HG03066 (cell line): ENCODE data around the gene NUDT5.
A peak's percentile ranks its signal among the peaks of the same experiment; 100 is the strongest.
"Not testable (repeated sequence)": the region's sequence is repeated elsewhere in the genome, so short reads cannot be mapped to it uniquely, and the experiment has no call there.

ENCODE experiments used
- ATAC-seq: cut with Tn5 transposase; IDR thresholded peaks from one replicate; pipeline ENCODE4 v1.9.1; 2021; ENCODE audit warnings: low read depth; ENCODE audit not compliant: unreplicated experiment

The NUDT5 gene

GRCh38 chr10:12195603-12196506 is at the start of gene NUDT5, which contains the start of gene CDC123:
TSS of gene NUDT5 (minus strand) at chr10:12195891. CDS start at chr10:12186291, 9,600 bp downstream.
TSS of gene CDC123 (plus strand) at chr10:12196188. CDS start at chr10:12196246, 58 bp downstream.
- ATAC-seq, result peak; percentile 92

- no peak for ATAC-seq
Measured at GRCh38 chr10:12243864-12244620, 48.4 kb upstream of the NUDT5 start.

GRCh38 chr10:12241810-12242529 is 46.3 kb upstream of the NUDT5 start:
- ATAC-seq, result no peak

GRCh38 chr10:12238821-12239220 is 43.1 kb upstream of the NUDT5 start:
- no peak for ATAC-seq

- no peak for ATAC-seq
Measured at GRCh38 chr10:12237265-12238220, 41.9 kb upstream of the NUDT5 start.

- ATAC-seq, result no peak
Measured at GRCh38 chr10:12235796-12236195, 40.1 kb upstream of the NUDT5 start.

- ATAC-seq, result no peak
Measured at GRCh38 chr10:12235116-12235694, 39.5 kb upstream of the NUDT5 start.

- ATAC-seq, result not testable (repeated sequence)
Measured at GRCh38 chr10:12234687-12235086, 39.0 kb upstream of the NUDT5 start.

- ATAC-seq, result no peak
Measured at GRCh38 chr10:12228851-12229250, 33.2 kb upstream of the NUDT5 start.

- ATAC-seq, result not testable (repeated sequence)
Measured at GRCh38 chr10:12226438-12226837, 30.7 kb upstream of the NUDT5 start.

- no peak for ATAC-seq
Measured at GRCh38 chr10:12225444-12225843, 29.8 kb upstream of the NUDT5 start.

GRCh38 chr10:12221323-12222298 is 25.9 kb upstream of the NUDT5 start:
- ATAC-seq, result no peak

- no peak for ATAC-seq
Measured at GRCh38 chr10:12218991-12219390, 23.3 kb upstream of the NUDT5 start.

- no peak for ATAC-seq
Measured at GRCh38 chr10:12214763-12215218, 19.1 kb upstream of the NUDT5 start.

- ATAC-seq, result no peak
Measured at GRCh38 chr10:12214093-12214492, 18.4 kb upstream of the NUDT5 start.

- ATAC-seq, result no peak
Measured at GRCh38 chr10:12213621-12214020, 17.9 kb upstream of the NUDT5 start.

- no peak for ATAC-seq
Measured at GRCh38 chr10:12212454-12212853, 16.8 kb upstream of the NUDT5 start.

- no peak for ATAC-seq
Measured at GRCh38 chr10:12208460-12208859, 12.8 kb upstream of the NUDT5 start.
